Cardiac fibroblast (primary cell): Measurements from ENCODE around the gene PHLDB1.

Experiments
- DNase-seq, 2 donors: peaks; one replicate each; pipeline versions ENCODE4 v3.0.0 to v3.0.0-alpha.2; 2010; ENCODE audit warnings: low read depth in 2 of 2
- H3K4me3 ChIP-seq, 2 donors: replicated peaks in 1 of 2; 1 replicate in 1 of 2; 2 replicates in 1 of 2; pipeline ENCODE4 v1.5.1; 2011; ENCODE audit warnings: low read depth in 2 of 2, low read length in 2 of 2, mild to moderate bottlenecking in 2 of 2, moderate library complexity in 1 of 2
- TF ChIP-seq, protein P1 (sequence below): IDR thresholded peaks from one replicate; pipeline ENCODE4 v1.5.1; 2011; ENCODE audit warnings: low read depth, mild to moderate bottlenecking, low read length, inconsistent platforms

The PHLDB1 gene

DNA sequence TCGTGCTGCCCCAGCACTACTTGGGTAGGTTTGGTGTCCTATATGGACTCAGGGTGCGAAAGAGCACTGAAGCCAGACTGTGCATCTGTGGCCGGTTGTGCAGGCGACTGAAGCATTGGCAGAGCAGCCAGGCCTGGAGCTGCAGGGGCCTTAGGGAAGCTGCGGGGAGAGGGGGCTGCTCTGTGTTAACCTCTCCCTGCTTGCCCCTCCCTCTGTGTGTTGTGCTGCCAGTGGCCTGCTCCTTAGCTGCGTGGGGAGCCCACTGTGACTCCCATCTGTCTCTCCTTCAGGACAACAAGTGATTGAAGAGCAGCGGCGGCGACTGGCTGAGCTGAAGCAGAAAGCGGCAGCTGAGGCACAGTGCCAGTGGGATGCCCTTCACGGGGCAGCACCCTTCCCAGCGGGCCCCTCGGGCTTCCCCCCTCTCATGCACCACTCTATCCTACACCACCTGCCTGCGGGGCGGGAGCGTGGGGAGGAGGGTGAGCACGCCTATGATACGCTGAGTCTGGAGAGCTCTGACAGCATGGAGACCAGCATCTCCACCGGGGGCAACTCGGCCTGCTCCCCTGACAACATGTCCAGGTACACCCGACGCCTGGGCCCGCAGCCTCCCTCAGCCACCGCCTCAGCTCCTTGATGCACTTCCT is 37.8 kb downstream of the PHLDB1 start:
- H3K4me3 ChIP-seq = no peak overlapping the region
- DNase-seq = no peak
- TF ChIP-seq, protein P1, sequence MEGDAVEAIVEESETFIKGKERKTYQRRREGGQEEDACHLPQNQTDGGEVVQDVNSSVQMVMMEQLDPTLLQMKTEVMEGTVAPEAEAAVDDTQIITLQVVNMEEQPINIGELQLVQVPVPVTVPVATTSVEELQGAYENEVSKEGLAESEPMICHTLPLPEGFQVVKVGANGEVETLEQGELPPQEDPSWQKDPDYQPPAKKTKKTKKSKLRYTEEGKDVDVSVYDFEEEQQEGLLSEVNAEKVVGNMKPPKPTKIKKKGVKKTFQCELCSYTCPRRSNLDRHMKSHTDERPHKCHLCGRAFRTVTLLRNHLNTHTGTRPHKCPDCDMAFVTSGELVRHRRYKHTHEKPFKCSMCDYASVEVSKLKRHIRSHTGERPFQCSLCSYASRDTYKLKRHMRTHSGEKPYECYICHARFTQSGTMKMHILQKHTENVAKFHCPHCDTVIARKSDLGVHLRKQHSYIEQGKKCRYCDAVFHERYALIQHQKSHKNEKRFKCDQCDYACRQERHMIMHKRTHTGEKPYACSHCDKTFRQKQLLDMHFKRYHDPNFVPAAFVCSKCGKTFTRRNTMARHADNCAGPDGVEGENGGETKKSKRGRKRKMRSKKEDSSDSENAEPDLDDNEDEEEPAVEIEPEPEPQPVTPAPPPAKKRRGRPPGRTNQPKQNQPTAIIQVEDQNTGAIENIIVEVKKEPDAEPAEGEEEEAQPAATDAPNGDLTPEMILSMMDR = no peak

DNA sequence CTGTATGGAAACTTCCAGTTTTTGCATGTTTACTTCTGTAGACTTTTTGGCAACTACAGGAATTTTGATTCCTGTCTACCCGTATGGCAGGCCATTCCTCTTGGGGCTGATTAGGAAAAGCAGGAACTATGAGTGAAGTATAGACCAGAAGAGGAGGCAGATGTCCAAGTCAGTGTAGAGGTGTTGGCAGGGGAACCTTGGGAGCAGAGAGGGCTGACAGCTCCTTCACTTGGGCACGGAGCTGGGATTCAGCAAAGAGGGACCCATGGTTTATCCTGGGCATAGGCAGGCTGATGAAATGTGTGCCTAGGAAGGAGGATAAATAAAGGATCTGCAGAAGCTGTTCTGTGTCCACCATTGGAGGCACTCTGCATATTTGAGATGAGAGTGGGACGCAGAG is 39.0 kb downstream of the PHLDB1 start:
- no peak overlapping the region for H3K4me3 ChIP-seq
- peak in 1 of 2 donors; percentile 61 for DNase-seq
- TF ChIP-seq, protein P1 = no peak

DNA sequence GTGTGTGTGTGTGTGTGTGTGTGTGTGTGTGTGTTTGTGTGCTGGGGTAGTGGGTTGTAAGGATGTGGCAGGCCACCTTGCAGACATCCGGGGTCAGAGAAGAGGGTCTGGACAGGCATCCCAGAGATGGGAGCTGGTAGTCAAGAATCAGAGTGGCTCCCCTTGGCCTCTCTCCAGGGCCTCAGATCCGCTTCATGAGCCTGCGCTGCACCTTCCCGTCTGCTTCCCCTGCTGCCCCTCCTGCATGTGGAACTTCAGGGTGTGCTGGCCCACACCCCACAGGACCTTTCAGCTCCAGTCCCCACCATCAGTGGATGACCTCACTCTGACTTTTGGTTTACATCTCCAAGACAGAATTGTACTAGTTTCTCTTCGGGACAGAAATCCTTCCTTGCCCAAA is 40.9 kb downstream of the PHLDB1 start:
- DNase-seq = no peak
- TF ChIP-seq, protein P1 = no peak
- H3K4me3 ChIP-seq = no peak overlapping the region

DNA sequence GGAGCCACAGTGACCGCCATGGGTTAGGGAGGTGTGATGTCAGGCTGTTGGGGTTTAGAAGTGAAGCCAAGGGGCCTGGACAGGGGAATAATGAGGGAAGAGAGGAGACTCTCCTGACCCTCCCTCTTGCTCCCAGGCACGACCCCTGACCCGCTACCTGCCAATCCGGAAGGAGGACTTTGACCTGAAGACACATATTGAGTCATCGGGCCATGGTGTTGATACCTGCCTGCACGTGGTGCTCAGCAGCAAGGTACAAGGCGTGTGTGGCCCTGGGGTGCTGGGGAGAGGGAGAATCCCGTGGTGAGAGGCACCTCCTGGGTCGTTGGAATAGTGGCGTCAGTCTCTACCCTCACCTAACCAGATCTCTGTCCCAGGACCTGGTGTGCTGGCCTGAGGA is 42.5 kb downstream of the PHLDB1 start:
- no peak overlapping the region for H3K4me3 ChIP-seq
- DNase-seq = no peak
- TF ChIP-seq, protein P1 = no peak

DNA sequence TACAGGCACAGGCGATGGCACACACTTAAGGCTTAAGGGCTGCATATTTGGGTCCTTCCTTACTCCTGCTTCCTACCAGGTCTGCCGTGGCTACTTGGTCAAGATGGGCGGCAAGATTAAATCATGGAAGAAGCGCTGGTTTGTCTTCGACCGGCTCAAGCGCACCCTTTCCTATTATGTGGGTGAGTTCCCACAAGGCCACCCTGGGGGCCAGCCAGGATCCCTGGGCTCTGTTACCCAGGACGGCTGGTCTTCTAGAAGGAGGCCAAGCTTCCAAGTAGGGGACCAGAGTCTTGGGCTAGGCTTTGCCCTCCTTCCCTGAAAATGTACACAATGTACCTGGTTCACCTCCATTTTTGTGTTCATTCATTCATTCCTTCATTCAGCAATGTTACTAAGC is 43.0 kb downstream of the PHLDB1 start:
- no peak for DNase-seq

DNA sequence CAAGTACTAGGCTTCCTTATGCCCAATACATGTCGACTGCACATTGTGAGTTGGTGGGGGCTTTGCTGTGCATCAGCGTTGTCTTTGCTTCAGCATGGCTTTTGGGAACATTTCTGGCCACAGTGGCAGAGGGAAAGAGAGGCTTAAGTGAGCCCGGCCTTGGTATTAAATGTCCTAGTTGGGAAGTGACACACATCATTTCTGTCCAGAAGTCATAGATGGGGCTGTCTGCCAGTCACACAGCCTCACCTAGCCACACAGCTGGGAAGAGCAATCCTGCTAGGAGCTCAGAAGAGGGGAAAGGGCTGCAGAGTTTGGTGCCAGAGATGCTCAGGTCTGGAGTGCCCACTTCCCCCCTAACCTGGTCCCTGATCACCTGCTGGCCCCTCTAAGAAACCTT is 44.4 kb downstream of the PHLDB1 start:
- DNase-seq = no peak
- no peak overlapping the region for H3K4me3 ChIP-seq
- TF ChIP-seq, protein P1 = no peak

More for the DNA sequence above, 43.0 kb downstream of the PHLDB1 start:
- no peak overlapping the region for H3K4me3 ChIP-seq
- TF ChIP-seq, protein P1 = no peak

DNA sequence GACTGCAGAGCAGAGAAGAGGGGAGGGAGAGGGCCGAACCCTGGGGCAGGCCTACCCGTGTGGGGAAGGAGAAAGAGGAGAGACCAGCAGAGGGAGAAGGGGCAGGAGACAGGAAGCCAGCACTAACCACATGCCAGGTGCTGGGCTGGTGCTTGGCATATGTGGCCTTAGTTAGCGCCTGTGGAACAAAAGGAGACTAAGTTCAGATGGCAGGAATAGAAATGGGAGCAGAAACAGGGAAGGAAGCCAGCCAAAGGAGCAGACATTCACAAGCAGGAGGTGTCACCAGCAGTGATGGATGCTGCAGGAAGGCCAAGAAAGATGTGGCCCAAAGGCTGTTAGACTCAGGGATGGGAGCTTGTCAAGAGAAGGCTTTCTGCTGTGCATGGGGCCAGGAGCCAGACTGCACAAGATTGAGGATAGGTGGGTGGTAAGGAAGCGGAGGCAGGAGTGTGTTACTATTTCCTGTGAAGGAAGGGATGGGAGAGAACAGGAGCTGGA is 45.3 kb downstream of the PHLDB1 start:
- TF ChIP-seq, protein P1 = no peak
- no peak for DNase-seq
- H3K4me3 ChIP-seq = no peak overlapping the region
